ENCODE data around the gene CLOCK.

Gene CLOCK

GRCh38 chr4:55458164-55458563, 88.5 kb downstream of the CLOCK start:
- Histone ChIP-seq H3K9me3 (ENCODE audit: insufficient read depth, low read depth, low read length) (no peaks in the 10 kb centered on the region), H4K12ac (ENCODE audit: low read depth, low read length) (no peak overlapping the region), H3K4ac (ENCODE audit: low read depth, low read length) (no peak overlapping the region), H4K91ac (ENCODE audit: low read depth, low read length) (no peak overlapping the region), H3K14ac (ENCODE audit: low read length) (no peak overlapping the region), H3K79me1 (ENCODE audit: low read length) (no peaks in the 10 kb centered on the region), H2BK120ac (ENCODE audit: insufficient read depth, low read length, poor library complexity) (no peak overlapping the region), H2AFZ (ENCODE audit: insufficient read depth, low read length, poor library complexity) (no peak overlapping the region), H2BK5ac (ENCODE audit: low read depth, low read length, poor library complexity) (no peak overlapping the region), H3K23ac (ENCODE audit: low read length) (no peak overlapping the region), H3K4me1 (ENCODE audit: control insufficient read depth in 1 of 2, insufficient read depth in 2 of 2, low read length in 2 of 2) (no peaks in the 10 kb centered on the region), H3K27me3 (ENCODE audit: insufficient read depth, low read length) (no peaks in the 10 kb centered on the region), H3K36me3 (ENCODE audit: control insufficient read depth in 1 of 2, insufficient read depth in 2 of 2, low read length in 2 of 2) (peaks cover 6% of the 10 kb centered on the region in 2 experiments), H2BK12ac (ENCODE audit: low read length) (no peak overlapping the region), H3K4me2 (ENCODE audit: low read length) (no peak overlapping the region), H2AK5ac (ENCODE audit: low read length) (no peak overlapping the region), H3K4me3 (ENCODE audit: low read depth, low read length) (no peak overlapping the region), H3K79me2 (ENCODE audit: control insufficient read depth, insufficient read depth, low read length, poor library complexity) (no peaks in the 10 kb centered on the region), H3K9ac (ENCODE audit: low read length) (no peak overlapping the region), H4K8ac (ENCODE audit: low read depth, low read length) (no peak overlapping the region), H3K18ac (ENCODE audit: low read length) (no peak overlapping the region), H3K27ac (ENCODE audit: low read depth, low read length) (no peak overlapping the region)
- WGBS (ENCODE audit: extremely low coverage, insufficient coverage, insufficient read length): no CpG with 5 or more reads among the region's 5 CpGs
- no peak for DNase-seq

GRCh38 chr4:55450566-55450965, 96.1 kb downstream of the CLOCK start:
- Histone ChIP-seq H3K9ac (ENCODE audit: low read length) (no peak overlapping the region), H2BK5ac (ENCODE audit: low read depth, low read length, poor library complexity) (no peak overlapping the region), H3K36me3 (ENCODE audit: control insufficient read depth in 1 of 2, insufficient read depth in 2 of 2, low read length in 2 of 2) (peaks cover 5 to 9% of the 10 kb centered on the region in 2 experiments), H3K4me3 (ENCODE audit: low read depth, low read length) (no peak overlapping the region), H2AK5ac (ENCODE audit: low read length) (no peak overlapping the region), H3K14ac (ENCODE audit: low read length) (no peak overlapping the region), H3K27me3 (ENCODE audit: insufficient read depth, low read length) (no peaks in the 10 kb centered on the region), H4K12ac (ENCODE audit: low read depth, low read length) (no peak overlapping the region), H4K8ac (ENCODE audit: low read depth, low read length) (no peak overlapping the region), H3K18ac (ENCODE audit: low read length) (no peak overlapping the region), H2AFZ (ENCODE audit: insufficient read depth, low read length, poor library complexity) (no peak overlapping the region), H3K4me1 (ENCODE audit: control insufficient read depth in 1 of 2, insufficient read depth in 2 of 2, low read length in 2 of 2) (no peaks in the 10 kb centered on the region), H4K91ac (ENCODE audit: low read depth, low read length) (no peak overlapping the region), H2BK120ac (ENCODE audit: insufficient read depth, low read length, poor library complexity) (no peak overlapping the region), H3K23ac (ENCODE audit: low read length) (no peak overlapping the region), H3K27ac (ENCODE audit: low read depth, low read length) (no peak overlapping the region), H2BK12ac (ENCODE audit: low read length) (no peak overlapping the region), H3K79me2 (ENCODE audit: control insufficient read depth, insufficient read depth, low read length, poor library complexity) (no peaks in the 10 kb centered on the region), H3K9me3 (ENCODE audit: insufficient read depth, low read depth, low read length) (no peaks in the 10 kb centered on the region), H3K4me2 (ENCODE audit: low read length) (no peak overlapping the region), H3K4ac (ENCODE audit: low read depth, low read length) (no peak overlapping the region), H3K79me1 (ENCODE audit: low read length) (no peaks in the 10 kb centered on the region)
- no peak for DNase-seq
- WGBS (ENCODE audit: extremely low coverage, insufficient coverage, insufficient read length): no CpG with 5 or more reads among the region's 8 CpGs

- Histone ChIP-seq H3K79me2 (ENCODE audit: control insufficient read depth, insufficient read depth, low read length, poor library complexity) (no peaks in the 10 kb centered on the region), H2AK5ac (ENCODE audit: low read length) (no peak overlapping the region), H4K91ac (ENCODE audit: low read depth, low read length) (no peak overlapping the region), H2BK5ac (ENCODE audit: low read depth, low read length, poor library complexity) (no peak overlapping the region), H4K12ac (ENCODE audit: low read depth, low read length) (no peak overlapping the region), H3K9me3 (ENCODE audit: insufficient read depth, low read depth, low read length) (no peaks in the 10 kb centered on the region), H2BK120ac (ENCODE audit: insufficient read depth, low read length, poor library complexity) (no peak overlapping the region), H3K9ac (ENCODE audit: low read length) (no peak overlapping the region), H3K4ac (ENCODE audit: low read depth, low read length) (no peak overlapping the region), H4K8ac (ENCODE audit: low read depth, low read length) (no peak overlapping the region), H3K4me1 (ENCODE audit: control insufficient read depth in 1 of 2, insufficient read depth in 2 of 2, low read length in 2 of 2) (no peaks in the 10 kb centered on the region), H3K14ac (ENCODE audit: low read length) (no peak overlapping the region), H3K79me1 (ENCODE audit: low read length) (no peaks in the 10 kb centered on the region), H3K4me2 (ENCODE audit: low read length) (no peak overlapping the region), H3K18ac (ENCODE audit: low read length) (no peak overlapping the region), H3K27ac (ENCODE audit: low read depth, low read length) (no peak overlapping the region), H3K23ac (ENCODE audit: low read length) (no peak overlapping the region), H2AFZ (ENCODE audit: insufficient read depth, low read length, poor library complexity) (no peak overlapping the region), H3K36me3 (ENCODE audit: control insufficient read depth in 1 of 2, insufficient read depth in 2 of 2, low read length in 2 of 2) (peaks cover 5 to 12% of the 10 kb centered on the region in 2 experiments), H2BK12ac (ENCODE audit: low read length) (no peak overlapping the region), H3K4me3 (ENCODE audit: low read depth, low read length) (no peak overlapping the region), H3K27me3 (ENCODE audit: insufficient read depth, low read length) (no peaks in the 10 kb centered on the region)
- no CpG with 5 or more reads among the region's 1 CpG for WGBS (ENCODE audit: extremely low coverage, insufficient coverage, insufficient read length)
- DNase-seq: no peak
Measured at GRCh38 chr4:55447831-55448230, 98.9 kb downstream of the CLOCK start.

- H3K27me3 ChIP-seq (ENCODE audit: insufficient read depth, low read length): no peaks in the 10 kb centered on the region
Measured at GRCh38 chr4:55447108-55447708, 99.5 kb downstream of the CLOCK start.

More at GRCh38 chr4:55447108-55447708, 99.5 kb downstream of the CLOCK start:
- Histone ChIP-seq H3K14ac (ENCODE audit: low read length) (no peak overlapping the region), H4K8ac (ENCODE audit: low read depth, low read length) (no peak overlapping the region), H3K79me1 (ENCODE audit: low read length) (no peaks in the 10 kb centered on the region), H3K4me1 (ENCODE audit: control insufficient read depth in 1 of 2, insufficient read depth in 2 of 2, low read length in 2 of 2) (no peaks in the 10 kb centered on the region), H4K12ac (ENCODE audit: low read depth, low read length) (no peak overlapping the region), H4K91ac (ENCODE audit: low read depth, low read length) (no peak overlapping the region), H2AFZ (ENCODE audit: insufficient read depth, low read length, poor library complexity) (no peak overlapping the region), H3K4ac (ENCODE audit: low read depth, low read length) (no peak overlapping the region), H3K9me3 (ENCODE audit: insufficient read depth, low read depth, low read length) (no peaks in the 10 kb centered on the region), H3K4me2 (ENCODE audit: low read length) (no peak overlapping the region), H2AK5ac (ENCODE audit: low read length) (no peak overlapping the region), H2BK120ac (ENCODE audit: insufficient read depth, low read length, poor library complexity) (no peak overlapping the region), H2BK5ac (ENCODE audit: low read depth, low read length, poor library complexity) (no peak overlapping the region), H3K27ac (ENCODE audit: low read depth, low read length) (no peak overlapping the region), H3K18ac (ENCODE audit: low read length) (no peak overlapping the region), H3K36me3 (ENCODE audit: control insufficient read depth in 1 of 2, insufficient read depth in 2 of 2, low read length in 2 of 2) (peaks cover 6 to 13% of the 10 kb centered on the region in 2 experiments), H3K9ac (ENCODE audit: low read length) (no peak overlapping the region), H3K23ac (ENCODE audit: low read length) (no peak overlapping the region), H2BK12ac (ENCODE audit: low read length) (no peak overlapping the region), H3K79me2 (ENCODE audit: control insufficient read depth, insufficient read depth, low read length, poor library complexity) (no peaks in the 10 kb centered on the region), H3K4me3 (ENCODE audit: low read depth, low read length) (no peak overlapping the region)
- no CpG with 5 or more reads among the region's 9 CpGs for WGBS (ENCODE audit: extremely low coverage, insufficient coverage, insufficient read length)
- no peak for DNase-seq

All from trophoblast cell (in vitro differentiated cells and primary cell).